ENCODE results near the gene MAK.

MAK gene

DNA sequence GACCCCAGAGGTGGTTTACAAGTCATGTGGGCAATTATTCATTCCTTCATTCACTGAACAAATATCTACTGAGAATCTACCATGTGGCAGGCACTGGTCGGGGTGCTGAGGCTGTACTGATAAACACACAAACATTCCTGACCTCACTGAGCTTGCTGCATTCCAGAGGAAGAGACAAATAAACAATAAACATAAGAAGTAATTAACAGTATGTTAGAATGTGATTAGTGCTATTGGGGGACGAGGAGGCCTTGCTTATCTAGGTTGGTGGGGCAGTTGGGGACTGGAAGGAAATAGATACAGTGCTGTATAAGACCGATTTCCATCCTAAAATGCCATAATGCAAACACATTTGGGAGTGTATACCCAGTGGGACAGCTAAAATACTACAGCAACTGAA is 44.1 kb downstream of the MAK start:
- FAIRE-seq (no peak), DNase-seq (ENCODE audit: insufficient read length, low spot score) (no peak)
- TF ChIP-seq, protein P1, sequence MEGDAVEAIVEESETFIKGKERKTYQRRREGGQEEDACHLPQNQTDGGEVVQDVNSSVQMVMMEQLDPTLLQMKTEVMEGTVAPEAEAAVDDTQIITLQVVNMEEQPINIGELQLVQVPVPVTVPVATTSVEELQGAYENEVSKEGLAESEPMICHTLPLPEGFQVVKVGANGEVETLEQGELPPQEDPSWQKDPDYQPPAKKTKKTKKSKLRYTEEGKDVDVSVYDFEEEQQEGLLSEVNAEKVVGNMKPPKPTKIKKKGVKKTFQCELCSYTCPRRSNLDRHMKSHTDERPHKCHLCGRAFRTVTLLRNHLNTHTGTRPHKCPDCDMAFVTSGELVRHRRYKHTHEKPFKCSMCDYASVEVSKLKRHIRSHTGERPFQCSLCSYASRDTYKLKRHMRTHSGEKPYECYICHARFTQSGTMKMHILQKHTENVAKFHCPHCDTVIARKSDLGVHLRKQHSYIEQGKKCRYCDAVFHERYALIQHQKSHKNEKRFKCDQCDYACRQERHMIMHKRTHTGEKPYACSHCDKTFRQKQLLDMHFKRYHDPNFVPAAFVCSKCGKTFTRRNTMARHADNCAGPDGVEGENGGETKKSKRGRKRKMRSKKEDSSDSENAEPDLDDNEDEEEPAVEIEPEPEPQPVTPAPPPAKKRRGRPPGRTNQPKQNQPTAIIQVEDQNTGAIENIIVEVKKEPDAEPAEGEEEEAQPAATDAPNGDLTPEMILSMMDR (IDR thresholded peaks at IDR 0.05; ENCODE audit: insufficient read depth, missing control alignments), result no peak

DNA sequence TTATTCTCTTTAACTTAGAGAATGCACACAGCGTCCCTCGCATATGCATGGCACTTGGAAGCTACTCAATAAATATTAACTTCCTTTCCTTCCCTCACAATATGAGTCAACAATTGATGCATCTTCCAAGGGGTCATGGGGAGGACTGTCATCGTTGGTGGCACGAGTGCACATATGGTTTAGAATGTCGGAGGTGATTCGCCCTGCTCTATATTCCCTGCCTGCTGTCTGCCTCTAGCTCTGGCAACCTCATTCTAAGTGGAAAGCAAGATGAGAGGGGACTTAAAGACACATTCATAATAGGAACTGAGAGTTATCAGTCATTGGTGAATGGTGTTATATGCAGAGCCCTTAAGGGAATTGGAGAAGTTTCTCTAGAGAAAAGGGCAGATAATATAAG is 44.6 kb downstream of the MAK start:
- FAIRE-seq (no peak), DNase-seq (ENCODE audit: insufficient read length, low spot score) (no peak)
- TF ChIP-seq, protein P1 (IDR thresholded peaks at IDR 0.05; ENCODE audit: insufficient read depth, missing control alignments), result no peak

DNA sequence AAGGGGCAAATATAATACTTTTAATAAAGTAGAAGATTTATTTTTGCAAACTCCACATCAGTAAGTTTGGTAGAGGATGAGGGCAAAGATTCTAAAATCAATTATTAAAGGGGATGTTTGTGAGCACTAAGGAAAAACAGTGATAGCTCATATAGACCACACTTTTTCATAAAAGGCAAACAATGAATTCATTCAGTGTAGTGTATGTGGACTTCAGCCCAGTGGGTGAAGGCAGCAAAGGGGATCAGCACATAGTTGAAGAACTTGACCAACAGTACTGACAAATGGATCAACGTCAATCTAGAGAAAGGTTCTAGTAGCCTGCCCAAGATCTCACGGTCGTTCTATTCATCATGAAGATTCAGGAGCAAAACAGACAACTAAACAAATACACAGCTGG is 45.3 kb downstream of the MAK start:
- DNase-seq (ENCODE audit: insufficient read length, low spot score) (no peak), FAIRE-seq (no peak)
- TF ChIP-seq, protein P1 (IDR thresholded peaks at IDR 0.05; ENCODE audit: insufficient read depth, missing control alignments), result no peak

DNA sequence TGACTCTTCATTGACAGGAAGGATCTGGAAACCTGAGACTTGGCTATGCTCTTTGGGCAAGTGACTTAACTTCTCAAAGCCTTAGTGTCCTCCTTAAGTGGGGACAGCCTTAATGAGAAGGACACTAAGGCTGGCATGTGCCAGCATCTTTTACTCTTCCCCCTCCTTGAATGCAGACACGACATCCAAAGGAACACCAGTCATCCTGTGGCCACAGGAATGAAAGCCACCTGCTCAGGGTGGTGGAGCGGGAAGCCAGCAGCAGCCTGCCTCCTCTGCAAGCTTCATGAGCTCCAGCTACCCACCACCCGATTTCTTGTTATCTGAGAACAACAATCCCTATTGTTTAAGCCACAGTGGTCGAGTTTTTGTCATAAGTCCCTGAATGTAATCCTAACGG is 46.2 kb downstream of the MAK start:
- DNase-seq (ENCODE audit: insufficient read length, low spot score) (no peak), FAIRE-seq (no peak)
- TF ChIP-seq, protein P1 (IDR thresholded peaks at IDR 0.05; ENCODE audit: insufficient read depth, missing control alignments), result no peak

DNA sequence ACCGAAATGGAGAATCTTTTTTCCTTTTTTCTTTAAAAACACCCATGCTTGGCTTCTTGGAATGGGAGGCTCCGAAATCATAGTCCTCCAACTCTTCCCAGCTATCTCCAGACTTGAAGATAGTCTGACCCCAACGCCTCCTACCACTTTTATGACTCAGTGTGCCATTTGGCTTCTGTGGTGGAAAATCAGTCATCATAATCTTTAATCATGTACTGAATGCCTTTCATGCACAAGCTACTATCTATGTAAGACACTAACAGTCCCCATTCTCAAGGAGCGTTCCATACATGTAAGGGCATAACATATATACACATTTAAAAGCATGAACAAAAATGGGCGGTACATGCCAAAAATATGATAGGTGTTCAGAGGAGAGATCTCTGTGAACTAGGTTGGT is 46.7 kb downstream of the MAK start:
- TF ChIP-seq, protein P1 (IDR thresholded peaks at IDR 0.05; ENCODE audit: insufficient read depth, missing control alignments), result no peak
- DNase-seq (ENCODE audit: insufficient read length, low spot score) (no peak), FAIRE-seq (no peak)

DNA sequence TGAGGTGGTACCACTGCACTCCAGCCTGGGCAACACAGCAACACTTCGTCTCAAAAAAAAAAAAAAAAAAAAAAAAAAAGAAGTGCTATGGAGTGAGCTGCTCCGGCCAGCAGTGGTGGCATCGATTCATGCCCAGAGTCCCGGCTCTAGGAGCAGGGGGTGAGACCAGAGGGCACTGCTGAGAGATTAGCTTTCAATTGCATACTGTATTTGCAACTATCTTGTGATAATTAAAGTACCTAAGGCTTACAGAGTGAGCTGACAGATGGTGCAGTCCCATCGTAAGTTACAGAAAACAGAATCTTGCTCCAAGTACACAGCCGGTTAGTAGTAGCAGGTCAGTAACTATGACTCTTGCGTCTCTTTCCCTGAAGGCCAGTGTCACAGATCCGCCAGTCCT is 59.3 kb downstream of the MAK start:
- no peak for DNase-seq (ENCODE audit: insufficient read length, low spot score)
- FAIRE-seq, result no peak
- TF ChIP-seq, protein P1 (IDR thresholded peaks at IDR 0.05; ENCODE audit: insufficient read depth, missing control alignments), result no peak

DNA sequence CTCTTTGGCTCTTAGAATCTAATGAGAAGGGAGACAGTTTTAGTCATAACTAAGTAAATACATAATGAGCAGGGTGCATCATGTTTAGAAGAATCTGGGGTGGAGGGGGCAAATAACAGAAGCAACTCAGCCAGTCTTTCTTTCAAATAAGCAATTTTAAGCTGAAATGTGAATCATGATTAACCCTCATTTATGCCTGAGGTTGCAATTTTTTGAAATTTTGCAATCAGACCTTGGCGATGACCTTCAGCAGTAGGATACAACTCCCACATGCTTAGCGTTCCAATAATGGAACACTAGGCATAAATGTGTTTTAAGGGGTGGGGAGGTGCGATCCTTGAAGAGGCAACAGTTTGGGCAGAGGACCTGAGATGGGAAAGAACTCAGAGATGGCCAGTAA is 60.1 kb downstream of the MAK start:
- DNase-seq (ENCODE audit: insufficient read length, low spot score) (no peak), FAIRE-seq (no peak)
- TF ChIP-seq, protein P1 (IDR thresholded peaks at IDR 0.05; ENCODE audit: insufficient read depth, missing control alignments), result no peak
